ENCODE results near the gene DAB2IP.
A peak's percentile ranks its signal among the peaks of the same experiment; 100 is the strongest.

DAB2IP gene

GRCh38 chr9:121781701-121782464, 130.4 kb downstream of the DAB2IP start:
- Histone ChIP-seq H3K4me3 (ENCODE audit: low read length, poor library complexity, severe bottlenecking) (no peak overlapping the region), H3F3A (ENCODE audit: low read depth) (no peaks in the 10 kb centered on the region), H3K36me3 (ENCODE audit: insufficient read depth, low read length) (peaks cover 36% of the 10 kb centered on the region; the same call in 1 of the 2 replicates), H3K4me1 (ENCODE audit: insufficient read depth, low read length, poor library complexity, severe bottlenecking) (peaks cover 24% of the 10 kb centered on the region), H3K9ac (ENCODE audit: low read depth, low read length, poor library complexity, severe bottlenecking) (no peak overlapping the region), H2AFZ (ENCODE audit: low read length) (no peak overlapping the region), H3K9me2 (replicated peaks; ENCODE audit: low read depth, low read length) (no peaks in the 10 kb centered on the region), H3K27me3 (ENCODE audit: insufficient read depth, low read length, poor library complexity, severe bottlenecking) (no peaks in the 10 kb centered on the region), H3K79me2 (ENCODE audit: insufficient read depth, low read length) (no peaks in the 10 kb centered on the region), H3K9me3 (ENCODE audit: insufficient read depth, low read depth, low read length) (no peaks in the 10 kb centered on the region), H4K20me1 (ENCODE audit: insufficient read depth, low read length, poor library complexity, severe bottlenecking) (no peaks in the 10 kb centered on the region), H3K4me2 (ENCODE audit: low read depth, low read length, poor library complexity, severe bottlenecking) (no peak overlapping the region)
- TF ChIP-seq CTCF (conservative IDR thresholded peaks at IDR 0.05; ENCODE audit: low read length), result no peak
- no peak for TF ChIP-seq EZH2phosphoT487 (IDR thresholded peaks at IDR 0.05; ENCODE audit: borderline replicate concordance)

GRCh38 chr9:121782514-121783110, 131.2 kb downstream of the DAB2IP start:
- H3K4me3 ChIP-seq (ENCODE audit: low read length, poor library complexity, severe bottlenecking), result no peak overlapping the region
- H3K9ac ChIP-seq (ENCODE audit: low read depth, low read length, poor library complexity, severe bottlenecking), result peak overlapping the region; percentile 63
- H4K20me1 ChIP-seq (ENCODE audit: insufficient read depth, low read length, poor library complexity, severe bottlenecking), result no peaks in the 10 kb centered on the region
- no peaks in the 10 kb centered on the region for H3K9me3 ChIP-seq (ENCODE audit: insufficient read depth, low read depth, low read length)
- no peaks in the 10 kb centered on the region for H3F3A ChIP-seq (ENCODE audit: low read depth)
- H3K4me1 ChIP-seq (ENCODE audit: insufficient read depth, low read length, poor library complexity, severe bottlenecking), result peaks cover 24% of the 10 kb centered on the region
- no peaks in the 10 kb centered on the region for H3K9me2 ChIP-seq (replicated peaks; ENCODE audit: low read depth, low read length)
- no peaks in the 10 kb centered on the region for H3K27me3 ChIP-seq (ENCODE audit: insufficient read depth, low read length, poor library complexity, severe bottlenecking)
- peaks cover 31% of the 10 kb centered on the region; the same call in 1 of the 2 replicates for H3K36me3 ChIP-seq (ENCODE audit: insufficient read depth, low read length)
- no peak overlapping the region for H3K4me2 ChIP-seq (ENCODE audit: low read depth, low read length, poor library complexity, severe bottlenecking)
- no peak overlapping the region for H2AFZ ChIP-seq (ENCODE audit: low read length)
- TF ChIP-seq CTCF (conservative IDR thresholded peaks at IDR 0.05; ENCODE audit: low read length), result no peak
- TF ChIP-seq EZH2phosphoT487 (IDR thresholded peaks at IDR 0.05; ENCODE audit: borderline replicate concordance), result no peak
- H3K79me2 ChIP-seq (ENCODE audit: insufficient read depth, low read length), result no peaks in the 10 kb centered on the region

- Histone ChIP-seq H3K79me2 (ENCODE audit: insufficient read depth, low read length) (no peaks in the 10 kb centered on the region), H3K4me3 (ENCODE audit: low read length, poor library complexity, severe bottlenecking) (no peak overlapping the region), H2AFZ (ENCODE audit: low read length) (no peak overlapping the region), H3K9me3 (ENCODE audit: insufficient read depth, low read depth, low read length) (no peaks in the 10 kb centered on the region), H3K9ac (ENCODE audit: low read depth, low read length, poor library complexity, severe bottlenecking) (peak overlapping the region; percentile 63), H3K27me3 (ENCODE audit: insufficient read depth, low read length, poor library complexity, severe bottlenecking) (no peaks in the 10 kb centered on the region), H3F3A (ENCODE audit: low read depth) (no peaks in the 10 kb centered on the region), H3K36me3 (ENCODE audit: insufficient read depth, low read length) (peaks cover 27% of the 10 kb centered on the region; the same call in 1 of the 2 replicates), H3K4me2 (ENCODE audit: low read depth, low read length, poor library complexity, severe bottlenecking) (peak overlapping the region; percentile 66), H3K4me1 (ENCODE audit: insufficient read depth, low read length, poor library complexity, severe bottlenecking) (peaks cover 24% of the 10 kb centered on the region), H4K20me1 (ENCODE audit: insufficient read depth, low read length, poor library complexity, severe bottlenecking) (no peaks in the 10 kb centered on the region), H3K9me2 (replicated peaks; ENCODE audit: low read depth, low read length) (no peaks in the 10 kb centered on the region)
- TF ChIP-seq EZH2phosphoT487 (IDR thresholded peaks at IDR 0.05; ENCODE audit: borderline replicate concordance) (no peak), CTCF (conservative IDR thresholded peaks at IDR 0.05; ENCODE audit: low read length) (no peak)
These were observed 131.7 kb downstream of the DAB2IP start for GRCh38 chr9:121783111-121783510.
